Inferior parietal cortex (tissue), 1 donor: ENCODE data around the gene ZNF879.

ENCODE experiments used
- DNase-seq: peaks from one replicate; pipeline ENCODE4 v3.0.0-alpha.2; 2016; ENCODE audit errors: extremely low spot score

Gene ZNF879

DNA sequence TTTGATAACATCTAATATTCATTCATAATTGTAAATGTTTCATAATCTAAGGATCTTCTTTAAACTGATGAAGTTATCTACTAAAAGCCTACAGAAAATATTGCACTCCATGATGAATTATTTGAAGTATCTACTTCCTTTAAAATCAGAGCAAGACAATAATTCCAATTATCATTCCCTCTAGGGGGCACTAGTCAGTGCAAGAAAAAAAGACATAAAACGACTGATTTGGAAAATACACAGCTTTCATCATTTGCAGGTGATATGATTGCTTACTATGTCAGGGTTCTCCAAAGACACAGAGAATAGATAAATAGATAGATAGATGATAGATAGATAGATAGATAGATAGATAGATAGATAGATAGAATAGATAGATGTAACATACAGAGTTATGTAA, 14.9 kb upstream of the ZNF879 start:
- DNase-seq = no peak

DNA sequence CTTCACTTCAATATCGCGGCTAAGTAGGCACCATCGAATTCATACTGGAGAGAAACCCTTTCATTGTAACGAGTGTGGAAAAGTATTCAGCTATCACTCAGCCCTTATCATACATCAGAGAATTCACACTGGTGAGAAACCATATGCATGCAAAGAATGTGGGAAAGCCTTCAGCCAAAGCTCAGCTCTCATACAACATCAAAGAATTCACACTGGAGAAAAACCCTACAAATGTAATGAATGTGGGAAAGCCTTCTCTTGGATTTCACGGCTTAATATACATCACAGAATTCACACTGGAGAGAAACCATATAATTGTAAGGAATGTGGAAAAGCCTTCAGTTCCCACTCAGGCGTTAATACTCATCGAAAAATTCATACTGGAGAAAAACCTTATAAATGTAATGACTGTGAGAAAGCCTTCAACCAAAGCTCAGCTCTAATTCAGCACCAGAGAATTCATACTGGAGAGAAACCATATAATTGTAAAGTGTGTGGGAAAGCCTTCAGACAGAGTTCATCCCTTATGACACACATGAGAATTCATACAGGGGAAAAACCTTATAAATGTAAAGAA, 9.5 kb downstream of the ZNF879 start:
- DNase-seq = no peak

DNA sequence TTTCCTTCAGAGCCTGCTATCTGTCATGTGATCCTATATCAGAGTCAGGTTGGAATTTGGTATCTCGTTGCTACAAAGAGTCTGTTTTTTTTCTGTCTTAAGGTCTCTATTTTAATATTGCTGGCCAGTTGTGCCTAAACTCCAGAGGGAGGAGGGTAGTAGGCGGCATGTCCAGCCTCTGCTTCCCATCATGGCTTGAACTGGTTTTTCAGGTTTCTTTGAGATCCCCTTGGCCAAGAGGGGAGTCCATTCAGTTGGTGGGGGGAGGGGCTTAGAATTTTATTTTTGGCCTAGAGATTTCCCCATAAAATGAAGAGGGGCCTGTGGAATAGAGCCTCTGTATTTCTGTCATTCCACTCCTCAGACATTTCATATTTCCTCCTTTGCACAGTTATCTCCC, 21.2 kb downstream of the ZNF879 start:
- DNase-seq = no peak

DNA sequence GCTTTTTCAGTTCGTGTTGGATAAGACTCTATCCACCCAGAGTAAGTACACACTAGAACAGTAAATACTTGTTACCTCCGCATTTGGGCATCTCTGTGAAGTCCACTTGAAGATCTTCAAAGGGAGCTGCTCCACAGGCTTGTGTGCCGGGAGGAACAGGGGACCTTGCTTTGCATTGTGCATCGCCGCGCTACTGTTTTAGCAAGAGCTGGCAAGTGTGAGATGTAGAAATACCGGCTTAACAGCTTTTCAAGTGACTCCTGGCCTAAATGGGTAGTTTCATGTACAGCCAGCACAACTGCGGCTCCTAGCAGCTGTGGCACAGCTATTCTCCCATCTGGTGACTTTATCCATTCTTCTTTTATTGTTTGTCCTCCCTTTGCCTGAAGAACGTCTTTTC, 28.2 kb downstream of the ZNF879 start:
- DNase-seq = no peak

DNA sequence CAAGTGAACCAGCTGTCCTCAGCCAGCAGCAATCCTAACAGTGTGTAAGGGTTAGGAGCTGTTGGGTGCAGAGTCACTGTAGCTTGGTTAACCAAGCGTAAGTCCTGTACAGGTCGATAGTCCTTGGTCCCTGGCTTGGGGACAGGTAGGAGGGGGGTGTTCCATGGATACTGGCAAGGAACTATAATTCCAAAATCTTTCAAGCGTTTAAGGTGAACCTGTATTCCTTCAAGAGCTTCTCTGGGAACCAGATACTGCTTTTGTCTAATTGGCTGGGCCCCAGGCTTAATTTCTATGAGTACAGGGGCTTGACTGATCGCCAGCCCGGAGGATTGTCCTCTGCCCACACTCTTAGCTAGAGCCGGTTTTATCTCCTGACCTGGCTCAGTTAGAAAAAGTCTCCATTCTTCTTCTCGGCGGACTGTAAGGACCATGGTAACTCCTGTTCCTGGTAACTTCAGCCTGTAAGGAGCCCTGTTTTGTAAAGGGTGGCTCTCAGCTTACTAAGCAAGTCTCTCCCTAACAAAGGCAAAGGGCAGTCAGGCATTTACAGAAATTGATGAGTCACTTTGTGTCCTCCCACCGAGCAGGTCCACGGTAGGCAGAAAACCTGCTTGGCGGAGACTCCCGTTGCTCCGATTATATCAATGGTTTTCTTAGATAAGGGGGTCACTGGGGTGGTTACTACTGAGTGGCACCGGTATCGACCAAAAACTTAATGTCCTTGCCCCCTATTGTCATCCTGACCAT, 30.6 kb downstream of the ZNF879 start:
- no peak for DNase-seq

DNA sequence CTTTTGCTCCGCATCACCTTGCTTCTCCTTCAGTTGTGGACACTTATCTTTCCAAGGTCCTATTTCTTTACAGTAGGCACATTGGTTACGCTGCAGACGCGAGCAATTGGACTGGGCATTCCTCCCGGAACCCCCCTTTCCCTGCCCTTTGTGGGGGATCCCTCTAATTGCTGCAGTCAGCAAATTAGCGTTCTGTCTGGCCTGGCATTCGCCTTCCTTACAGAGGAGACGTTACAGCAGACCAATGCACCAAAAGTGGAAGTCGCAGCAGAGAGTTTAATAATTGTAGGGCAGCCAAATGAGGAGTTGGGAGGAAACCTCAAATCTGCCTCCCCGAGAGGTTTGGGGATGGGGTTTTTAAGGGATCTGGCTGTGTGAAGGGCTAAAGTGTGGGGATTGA, 31.3 kb downstream of the ZNF879 start:
- no peak for DNase-seq

DNA sequence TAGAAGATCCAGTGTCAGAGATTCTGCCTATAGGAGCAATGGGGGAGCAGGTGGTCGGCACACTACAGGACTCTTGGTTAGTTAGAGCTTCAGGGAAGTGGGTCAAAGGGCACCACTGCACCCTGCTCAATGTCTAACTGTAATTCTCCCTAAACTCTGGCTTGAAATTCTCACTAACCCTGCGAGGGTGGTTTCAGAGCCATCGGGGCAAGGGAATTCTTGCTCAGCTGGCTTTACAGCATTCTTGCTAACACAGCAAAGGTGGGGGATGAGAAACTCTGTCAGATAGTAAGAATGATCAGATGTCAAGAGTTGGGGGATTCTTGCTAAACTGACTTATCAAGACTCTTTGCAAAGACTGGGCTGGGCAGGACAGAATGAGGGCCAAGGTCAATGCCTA, 31.8 kb downstream of the ZNF879 start:
- DNase-seq = no peak

DNA sequence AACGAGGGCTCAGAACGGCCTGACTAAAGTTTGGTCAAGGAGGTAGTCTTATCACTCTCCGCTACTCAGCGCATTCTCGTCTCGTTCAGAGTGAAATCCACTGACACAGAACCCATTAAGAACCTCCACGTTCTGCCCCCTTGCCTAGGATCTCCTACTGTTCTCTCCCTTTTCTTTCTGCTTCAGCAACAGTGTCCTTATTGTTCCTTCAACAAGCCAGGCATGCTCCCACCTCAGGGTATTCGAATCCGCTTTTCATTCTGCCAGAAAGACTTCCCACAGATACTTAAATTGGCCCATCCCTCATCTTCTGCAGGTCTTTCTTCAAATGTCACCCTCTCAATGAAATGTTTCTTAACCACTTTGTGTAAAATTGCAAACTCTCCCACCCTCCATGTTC, 32.2 kb downstream of the ZNF879 start:
- DNase-seq = no peak

DNA sequence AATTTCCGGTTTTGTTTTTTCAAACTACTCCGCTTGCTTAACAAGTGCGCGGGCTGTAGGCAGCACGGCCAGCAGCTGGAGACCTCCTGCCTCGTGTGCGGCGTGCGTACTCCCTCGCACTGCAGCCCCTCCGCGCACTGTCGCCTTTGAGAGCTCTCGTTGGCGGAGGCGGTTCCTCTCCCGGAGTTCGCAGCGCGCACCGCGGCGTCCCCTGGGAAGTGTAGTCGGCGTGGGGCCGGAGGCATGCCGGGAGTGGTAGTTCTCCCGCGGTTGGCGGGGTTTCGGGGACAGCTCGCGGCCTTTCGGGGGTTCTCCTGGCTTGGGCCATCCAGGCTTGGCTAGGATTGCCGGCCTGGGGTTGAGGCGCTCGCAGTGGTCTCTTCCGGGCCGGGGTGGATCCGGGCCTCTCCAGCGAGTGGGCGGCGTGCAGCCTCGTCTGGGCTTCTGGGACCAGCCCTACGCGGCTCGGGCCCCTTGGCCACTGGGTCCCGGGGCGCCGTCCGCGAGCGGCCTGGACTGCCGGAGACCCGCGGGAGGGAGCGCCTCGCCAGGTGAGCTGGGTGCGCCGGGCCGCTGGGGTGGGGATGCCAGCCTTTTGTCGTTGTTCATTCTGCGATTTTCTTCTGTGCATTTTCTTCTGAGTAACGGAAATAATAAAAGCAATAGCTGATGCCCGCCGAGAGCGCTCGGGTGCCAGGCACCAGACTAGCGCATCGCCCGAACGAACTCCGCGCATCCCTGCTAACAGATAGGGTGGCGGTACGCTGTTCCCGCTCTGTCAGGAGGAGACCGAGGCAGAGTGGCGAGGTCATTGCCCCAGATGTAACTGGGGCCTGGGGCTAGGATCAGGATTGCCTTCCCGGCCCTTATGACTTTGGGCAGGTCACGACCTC, 36.8 kb downstream of the ZNF879 start, which contains the start of gene ZNF354C:
Gene ZNF354C, plus strand, starts transcription at position 258 of the 893 bp plus-strand sequence. CDS start 1,696 bp downstream, outside the sequence.
- DNase-seq = peak; percentile 84

DNA sequence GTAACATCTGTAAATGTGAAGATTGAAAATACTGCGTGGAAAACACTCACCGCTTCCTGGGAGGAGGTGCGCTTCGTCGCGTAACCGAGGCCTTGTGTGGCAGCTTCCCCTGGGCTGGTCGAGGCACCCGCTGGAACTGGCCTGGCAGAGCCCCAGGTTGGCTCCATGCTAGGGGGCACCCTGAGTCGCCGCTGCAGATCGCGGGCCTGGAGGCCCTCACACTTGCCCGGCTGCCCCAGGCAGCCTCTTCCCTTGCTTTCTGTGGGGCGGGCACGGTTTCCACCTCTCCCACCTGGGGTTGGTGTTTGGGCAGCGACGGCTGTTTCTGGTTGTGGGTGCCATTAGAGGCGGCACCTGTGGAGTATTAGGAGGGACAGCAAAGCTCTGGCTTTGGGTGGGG, 37.4 kb downstream of the ZNF879 start:
- DNase-seq = no peak

DNA sequence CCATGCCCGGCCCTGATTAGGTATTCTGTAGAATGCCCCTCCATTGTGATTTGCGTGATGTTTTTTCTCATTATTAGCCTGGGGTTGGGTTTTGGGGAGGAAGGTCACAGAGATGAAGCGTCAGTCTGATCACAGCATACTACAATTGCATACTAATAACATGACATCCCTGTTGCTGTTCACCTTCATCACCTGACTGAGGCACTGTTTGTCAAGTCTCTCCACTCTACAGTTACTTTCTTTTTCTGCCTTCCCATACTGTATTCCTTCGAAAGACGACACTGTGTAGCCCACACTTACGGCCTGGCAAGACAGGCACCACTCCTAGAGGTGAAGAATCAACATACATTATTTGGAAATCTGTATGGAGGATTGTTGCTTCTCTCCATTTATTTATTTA, 42.1 kb downstream of the ZNF879 start:
- DNase-seq = no peak

DNA sequence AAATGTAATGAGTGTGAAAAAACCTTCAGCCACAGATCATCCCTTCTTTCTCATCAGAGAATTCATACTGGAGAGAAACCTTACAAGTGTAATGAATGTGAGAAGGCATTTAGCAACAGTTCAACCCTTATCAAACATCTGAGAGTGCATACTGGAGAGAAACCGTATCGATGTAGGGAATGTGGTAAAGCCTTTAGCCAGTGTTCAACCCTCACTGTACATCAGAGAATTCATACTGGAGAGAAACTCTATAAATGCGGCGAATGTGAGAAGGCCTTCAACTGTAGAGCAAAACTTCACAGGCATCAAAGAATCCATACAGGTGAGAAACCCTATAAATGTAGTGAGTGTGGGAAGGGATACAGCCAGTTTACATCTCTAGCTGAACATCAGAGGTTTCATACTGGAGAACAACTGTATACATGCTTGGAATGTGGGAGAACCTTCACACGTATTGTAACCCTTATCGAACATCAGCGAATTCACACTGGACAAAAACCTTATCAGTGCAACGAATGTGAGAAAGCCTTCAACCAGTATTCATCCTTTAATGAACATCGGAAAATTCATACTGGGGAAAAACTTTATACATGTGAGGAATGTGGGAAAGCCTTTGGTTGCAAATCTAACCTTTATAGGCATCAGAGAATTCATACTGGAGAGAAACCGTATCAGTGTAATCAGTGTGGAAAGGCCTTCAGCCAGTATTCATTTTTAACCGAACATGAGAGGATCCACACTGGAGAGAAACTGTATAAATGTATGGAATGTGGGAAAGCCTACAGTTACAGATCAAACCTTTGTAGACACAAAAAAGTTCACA, 55.8 kb downstream of the ZNF879 start:
- no peak for DNase-seq

DNA sequence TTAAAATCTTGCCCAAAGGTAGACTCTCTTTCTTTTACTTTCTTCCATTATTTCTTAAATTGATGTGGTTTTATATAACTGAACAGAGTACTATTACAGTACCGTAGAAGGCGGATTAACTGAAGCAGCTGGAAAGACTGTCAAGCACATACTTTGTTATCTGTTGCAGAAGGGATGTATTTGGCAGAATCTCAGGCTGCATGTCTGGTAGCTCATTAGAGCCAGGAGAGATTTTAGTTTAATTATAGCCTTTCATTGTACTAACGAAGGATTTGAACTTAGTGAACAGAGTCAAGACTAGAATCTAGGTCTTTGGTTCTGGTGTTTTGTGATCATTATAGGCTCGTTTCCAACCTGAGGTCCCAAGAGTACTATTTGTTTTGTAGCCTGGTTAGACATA, 57.1 kb downstream of the ZNF879 start:
- no peak for DNase-seq
